Muscle layer of colon (tissue), 2 donors: Measurements from ENCODE around the gene CACNA1H.
"Not testable (repeated sequence)": the region's sequence is repeated elsewhere in the genome, so short reads cannot be mapped to it uniquely, and the experiment has no call there.

Source experiments
- H3K27ac ChIP-seq: one replicate; pipeline ENCODE4 v1.7.0; 2013; ENCODE audit warnings: low read depth, mild to moderate bottlenecking, low read length, moderate library complexity
- H3K27me3 ChIP-seq, 2 donors: one replicate each; pipeline ENCODE4 v1.7.0; 2013; ENCODE audit warnings: low read length in 2 of 2, mild to moderate bottlenecking in 2 of 2; ENCODE audit not compliant: insufficient read depth in 2 of 2, control insufficient read depth in 1 of 2
- H3K36me3 ChIP-seq: one replicate; pipeline ENCODE4 v1.7.0; 2013; ENCODE audit warnings: mild to moderate bottlenecking, low read length; ENCODE audit not compliant: insufficient read depth
- H3K4me1 ChIP-seq: one replicate; pipeline ENCODE4 v1.7.0; 2013; ENCODE audit warnings: mild to moderate bottlenecking, low read length; ENCODE audit not compliant: insufficient read depth
- H3K4me3 ChIP-seq, 2 donors: one replicate each; pipeline ENCODE4 v1.7.0; 2013; ENCODE audit warnings: low read length in 2 of 2, low read depth in 1 of 2, mild to moderate bottlenecking in 1 of 2, moderate library complexity in 1 of 2
- H3K9ac ChIP-seq: one replicate; pipeline ENCODE4 v1.7.0; 2013; ENCODE audit warnings: low read length
- H3K9me3 ChIP-seq: one replicate; pipeline ENCODE4 v1.7.0; 2013; ENCODE audit warnings: mild to moderate bottlenecking, low read length
- donor health status: abdominal sarcoma.
- donor health status: Adenocarcinoma of cecum.

Gene CACNA1H

DNA sequence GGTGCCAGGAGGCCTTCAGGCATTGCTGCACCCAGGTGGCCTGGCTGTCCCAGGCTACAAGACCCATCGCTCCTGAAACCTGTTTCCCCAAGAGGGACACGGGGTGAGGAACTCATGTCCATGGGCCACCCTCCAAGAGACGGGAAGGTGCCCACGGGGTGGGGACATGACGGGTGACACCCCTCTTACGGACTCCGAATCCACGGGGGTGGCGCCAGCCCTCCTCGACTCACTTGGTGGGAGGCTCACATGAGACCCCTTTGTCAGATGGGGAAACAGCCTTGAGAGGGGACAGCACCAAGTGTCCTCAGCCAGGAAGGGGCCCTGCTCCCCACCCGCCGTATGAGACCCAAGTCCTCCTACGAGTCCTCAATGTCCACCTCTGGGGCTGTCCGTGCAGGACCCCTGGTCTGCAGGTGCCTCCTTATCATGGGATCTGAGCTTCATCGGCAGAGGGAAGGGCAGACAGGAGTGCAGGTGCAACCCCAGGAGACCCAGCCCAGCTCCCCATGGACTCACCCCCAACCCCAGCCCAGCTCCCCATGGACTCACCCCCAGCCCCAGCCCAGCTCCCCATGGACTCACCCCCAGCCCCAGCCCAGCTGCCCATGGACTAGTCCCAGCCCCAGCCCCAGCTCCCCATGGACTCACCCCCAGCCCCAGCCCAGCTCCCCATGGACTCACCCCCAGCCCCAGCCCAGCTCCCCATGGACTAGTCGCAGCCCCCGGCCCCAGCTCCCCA lies 77.7 kb downstream of the CACNA1H start:
- not testable (repeated sequence) for H3K4me3 ChIP-seq, H3K9ac ChIP-seq, H3K27ac ChIP-seq, H3K4me1 ChIP-seq, H3K27me3 ChIP-seq, H3K36me3 ChIP-seq, H3K9me3 ChIP-seq

DNA sequence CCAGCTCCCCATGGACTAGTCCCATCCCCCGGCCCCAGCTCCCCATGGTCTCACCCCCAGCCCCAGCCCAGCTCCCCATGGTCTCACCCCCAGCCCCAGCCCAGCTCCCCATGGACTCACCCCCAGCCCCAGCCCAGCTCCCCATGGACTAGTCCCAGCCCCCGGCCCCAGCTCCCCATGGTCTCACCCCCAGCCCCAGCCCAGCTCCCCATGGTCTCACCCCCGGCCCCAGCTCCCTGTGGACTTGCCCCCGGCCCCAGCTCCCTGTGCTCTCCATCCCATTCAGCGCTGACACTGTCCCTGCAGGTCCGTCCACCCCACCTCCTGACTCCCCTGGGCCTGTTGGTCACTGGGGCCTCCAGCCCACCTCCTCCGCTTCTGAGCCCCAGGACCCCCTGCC lies 78.4 kb downstream of the CACNA1H start:
- not testable (repeated sequence) for H3K9me3 ChIP-seq, H3K9ac ChIP-seq, H3K27me3 ChIP-seq, H3K4me3 ChIP-seq, H3K36me3 ChIP-seq, H3K27ac ChIP-seq, H3K4me1 ChIP-seq

GRCh38 chr16:1232049-1232748 lies 79.3 kb downstream of the CACNA1H start:
- not testable (repeated sequence) for H3K4me1 ChIP-seq, H3K27ac ChIP-seq, H3K36me3 ChIP-seq, H3K9me3 ChIP-seq, H3K4me3 ChIP-seq, H3K27me3 ChIP-seq, H3K9ac ChIP-seq

DNA sequence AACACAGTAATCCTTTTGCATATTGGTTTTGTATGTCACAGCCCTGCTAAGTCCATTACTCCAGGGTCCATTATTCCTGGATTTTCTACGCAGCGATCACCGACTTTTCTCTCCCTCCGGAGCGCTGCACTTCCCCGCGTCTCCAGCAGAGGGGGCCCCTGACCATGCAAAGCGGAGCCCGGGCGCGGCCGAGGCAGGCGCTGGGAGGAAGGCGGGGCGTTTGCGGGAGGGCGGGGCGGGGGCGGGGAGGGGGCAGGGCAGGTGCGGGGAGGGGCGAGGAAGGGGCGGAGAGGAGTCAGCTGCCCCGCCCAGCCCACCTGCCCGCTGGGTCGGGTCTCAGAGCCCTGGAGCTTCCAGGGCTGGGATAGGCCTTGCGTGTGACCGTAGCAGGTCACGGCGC lies 83.8 kb downstream of the CACNA1H start:
- not testable (repeated sequence) for H3K27me3 ChIP-seq, H3K4me1 ChIP-seq, H3K4me3 ChIP-seq, H3K9me3 ChIP-seq, H3K36me3 ChIP-seq, H3K9ac ChIP-seq, H3K27ac ChIP-seq

DNA sequence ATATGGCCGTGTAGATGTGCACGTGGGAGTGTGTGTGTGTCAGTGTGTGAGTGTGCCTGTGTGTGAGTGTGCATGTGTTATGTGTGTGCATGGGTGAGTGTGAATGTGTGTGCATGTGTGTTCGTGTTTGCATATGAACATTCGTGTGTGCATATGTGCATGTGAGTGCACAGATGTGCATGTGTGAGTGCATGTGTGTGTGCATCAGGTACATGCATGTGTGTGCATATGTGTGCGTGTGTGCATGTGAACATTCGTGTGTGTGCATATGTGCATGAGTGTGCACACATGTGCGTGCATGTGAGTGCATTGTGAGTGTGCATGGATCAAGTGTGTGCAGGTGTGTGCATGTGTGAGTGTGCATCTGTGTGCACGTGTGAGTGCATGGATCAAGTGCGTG lies 85.1 kb downstream of the CACNA1H start:
- H3K36me3 ChIP-seq, result no peaks in the 10 kb centered on the region
- no peaks in the 10 kb centered on the region for H3K4me1 ChIP-seq
- H3K9ac ChIP-seq, result no peak overlapping the region
- no peaks in the 10 kb centered on the region for H3K27me3 ChIP-seq
- H3K9me3 ChIP-seq, result no peaks in the 10 kb centered on the region
- no peak overlapping the region for H3K4me3 ChIP-seq
- H3K27ac ChIP-seq, result no peak overlapping the region

GRCh38 chr16:1238909-1239308 lies 86.0 kb downstream of the CACNA1H start:
- not testable (repeated sequence) for H3K9me3 ChIP-seq, H3K27ac ChIP-seq, H3K4me1 ChIP-seq, H3K36me3 ChIP-seq, H3K4me3 ChIP-seq, H3K9ac ChIP-seq, H3K27me3 ChIP-seq

GRCh38 chr16:1239575-1239974 lies 86.7 kb downstream of the CACNA1H start:
- not testable (repeated sequence) for H3K4me3 ChIP-seq, H3K36me3 ChIP-seq, H3K27ac ChIP-seq, H3K9me3 ChIP-seq, H3K27me3 ChIP-seq, H3K9ac ChIP-seq, H3K4me1 ChIP-seq

DNA sequence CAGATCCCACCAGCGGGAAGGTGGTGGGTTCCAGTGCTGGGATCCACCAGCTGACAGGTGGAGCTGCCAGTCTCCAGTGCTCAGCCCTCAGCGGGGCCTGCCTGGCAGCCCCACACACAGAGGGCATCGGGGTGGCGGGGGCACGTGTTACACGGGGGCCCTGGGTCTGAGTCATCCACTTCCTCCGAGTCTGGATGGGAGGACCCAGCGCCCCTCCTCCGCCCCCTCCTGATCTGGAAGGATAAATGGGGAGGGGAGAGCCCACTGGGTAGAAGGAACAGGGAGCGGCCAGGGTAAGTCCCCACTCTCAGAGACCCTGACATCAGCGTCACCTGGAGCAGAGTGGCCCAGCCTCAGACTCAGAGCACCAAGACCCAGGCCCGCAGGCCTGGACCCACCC lies 87.5 kb downstream of the CACNA1H start, which contains the start of gene TPSAB1:
Gene TPSAB1 (plus strand): TSS at position 270 of the 400 bp plus-strand sequence. CDS start 234 bp downstream, outside the sequence.
- H3K9me3 ChIP-seq, H3K4me1 ChIP-seq, H3K27me3 ChIP-seq, H3K4me3 ChIP-seq, H3K27ac ChIP-seq, H3K36me3 ChIP-seq, H3K9ac ChIP-seq: not testable (repeated sequence)

- not testable (repeated sequence) for H3K36me3 ChIP-seq, H3K27ac ChIP-seq, H3K9me3 ChIP-seq, H3K9ac ChIP-seq, H3K4me3 ChIP-seq, H3K4me1 ChIP-seq
- H3K27me3 ChIP-seq, result peaks cover 0 to 10% of the 10 kb centered on the region in 2 donors
Measured at GRCh38 chr16:1241081-1241480, 88.2 kb downstream of the CACNA1H start.

GRCh38 chr16:1243363-1243762 lies 90.5 kb downstream of the CACNA1H start:
- H3K4me1 ChIP-seq, H3K36me3 ChIP-seq, H3K9ac ChIP-seq, H3K9me3 ChIP-seq, H3K27ac ChIP-seq, H3K4me3 ChIP-seq: not testable (repeated sequence)
- peaks cover 0 to 10% of the 10 kb centered on the region in 2 donors for H3K27me3 ChIP-seq

GRCh38 chr16:1243907-1244850 lies 91.3 kb downstream of the CACNA1H start:
- H3K4me3 ChIP-seq, H3K4me1 ChIP-seq, H3K9ac ChIP-seq, H3K9me3 ChIP-seq, H3K36me3 ChIP-seq, H3K27ac ChIP-seq: not testable (repeated sequence)
- H3K27me3 ChIP-seq, result peaks cover 0 to 10% of the 10 kb centered on the region in 2 donors
